ENCODE measurements around the gene APOO. TPM values are rescaled to one million over a fixed set of nuclear protein-coding genes. Genes with fewer than 3 reads are reported as not detected.
A peak's percentile ranks its signal among the peaks of the same experiment; 100 is the strongest.

The APOO gene
- polyA plus RNA-seq, 2 of the 4 experiments (the other 2 are of a cell fraction), result 33.5 to 59.4 TPM

DNA sequence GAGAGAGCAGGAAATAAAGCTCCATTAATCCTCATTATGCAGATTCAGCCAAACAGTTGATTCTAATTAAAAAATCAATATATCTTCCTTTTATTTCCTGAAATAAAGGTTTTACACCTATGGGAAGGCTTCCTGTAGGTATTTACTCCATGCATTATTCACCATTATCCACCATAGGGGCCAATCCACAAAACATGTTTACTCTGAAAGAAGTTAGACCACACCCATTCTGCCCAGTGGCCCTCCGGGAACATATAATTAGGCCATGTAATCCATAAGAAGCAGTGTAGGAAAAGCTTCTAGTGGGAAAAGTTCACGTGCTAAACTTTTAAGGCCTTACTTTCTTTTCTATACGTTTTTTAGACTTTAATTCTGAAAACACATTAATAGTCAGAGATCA is 67.1 kb downstream of the APOO start:
- no peak overlapping the region for H3K4me3 ChIP-seq
- ChIA-PET CTCF (interaction anchor here (3.5 kb wide), 1 partner anchor 61 kb away, joined by 14 read pairs; no protein-coding TSS in a partner anchor), POLR2A (no interaction called here)
- H3K9me3 ChIP-seq, result no peaks in the 10 kb centered on the region
- no peak for DNase-seq (ENCODE audit: low read depth in 1 of 2, low spot score in 1 of 2)
- FAIRE-seq, result no peak
- peaks cover 41% of the 10 kb centered on the region for H3K4me1 ChIP-seq
- H3K4me2 ChIP-seq, result no peak overlapping the region
- 77% methylated on average over 3 of the region's 3 CpGs for WGBS (ENCODE audit: missing lambda C conversion rate)
- no peak for ATAC-seq
- H3K27ac ChIP-seq, result peak overlapping the region; percentile 38 to 70; a peak in 3 of 6 replicates
- no peak for TF ChIP-seq RFX5 (IDR thresholded peaks at IDR 0.05)
- TF ChIP-seq ZFP36 (IDR thresholded peaks at IDR 0.05; ENCODE audit: borderline replicate concordance, partially characterized antibody), result no peak
- TF ChIP-seq MYC (IDR thresholded peaks at IDR 0.05; ENCODE audit: borderline replicate concordance, low read length), result no peak
- TF ChIP-seq FOSL2 (IDR thresholded peaks at IDR 0.05), result no peak
- TF ChIP-seq FOSL2 (CRISPR knock-in tag; IDR thresholded peaks at IDR 0.05), result no peak

DNA sequence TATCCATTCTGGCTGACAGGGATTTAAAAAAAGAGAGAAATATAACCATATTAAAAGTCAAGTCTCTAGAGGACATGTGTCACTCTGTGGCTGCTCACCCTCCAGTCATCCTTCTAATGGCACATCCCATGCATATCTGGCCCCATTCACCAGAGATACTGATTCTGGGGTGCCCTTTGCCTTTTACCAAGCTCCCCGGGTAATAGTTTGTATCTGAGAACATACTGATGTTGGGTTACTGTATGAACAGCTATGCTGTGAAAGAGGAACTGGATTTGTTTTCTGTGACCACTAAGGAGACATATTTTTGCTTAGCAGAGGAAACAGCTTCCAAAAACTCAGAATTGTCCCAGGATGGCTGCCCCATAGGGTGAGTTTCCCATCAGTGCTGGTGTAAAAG is 68.8 kb downstream of the APOO start:
- ChIA-PET CTCF (interaction anchor here (3.5 kb wide), 1 partner anchor 63 kb away, joined by 14 read pairs; no protein-coding TSS in a partner anchor), POLR2A (interaction anchor here (0.8 kb wide), 1 partner anchor 56 kb away, joined by 3 read pairs; the partner anchor contains the start of gene SAT1)
- ATAC-seq, result no peak
- FAIRE-seq, result no peak
- DNase-seq (ENCODE audit: low read depth in 1 of 2, low spot score in 1 of 2), result no peak
- 77% methylated on average over 1 of the region's 1 CpG for WGBS (ENCODE audit: missing lambda C conversion rate)
- Histone ChIP-seq H3K4me1 (peaks cover 24% of the 10 kb centered on the region), H3K27ac (peak overlapping the region; percentile 5 to 47; a peak in 2 of 6 replicates), H3K4me2 (no peak overlapping the region), H3K4me3 (no peak overlapping the region), H3K9me3 (no peaks in the 10 kb centered on the region)
- TF ChIP-seq RCOR1 (IDR thresholded peaks at IDR 0.05; ENCODE audit: low read depth, low read length), result no peak
- TF ChIP-seq HOXB5 (CRISPR knock-in tag; IDR thresholded peaks at IDR 0.05), result no peak
- no peak for TF ChIP-seq ELK1 (IDR thresholded peaks at IDR 0.05; ENCODE audit: low read depth, low read length)
- TF ChIP-seq HEYL (CRISPR knock-in tag; IDR thresholded peaks at IDR 0.05), result no peak
- no peak for TF ChIP-seq NR3C1 (IDR thresholded peaks at IDR 0.05)
- no peak for TF ChIP-seq EHMT2 (IDR thresholded peaks at IDR 0.05; ENCODE audit: low read depth)
- TF ChIP-seq, protein P1, sequence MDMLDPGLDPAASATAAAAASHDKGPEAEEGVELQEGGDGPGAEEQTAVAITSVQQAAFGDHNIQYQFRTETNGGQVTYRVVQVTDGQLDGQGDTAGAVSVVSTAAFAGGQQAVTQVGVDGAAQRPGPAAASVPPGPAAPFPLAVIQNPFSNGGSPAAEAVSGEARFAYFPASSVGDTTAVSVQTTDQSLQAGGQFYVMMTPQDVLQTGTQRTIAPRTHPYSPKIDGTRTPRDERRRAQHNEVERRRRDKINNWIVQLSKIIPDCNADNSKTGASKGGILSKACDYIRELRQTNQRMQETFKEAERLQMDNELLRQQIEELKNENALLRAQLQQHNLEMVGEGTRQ (IDR thresholded peaks at IDR 0.05), result no peak
- no peak for TF ChIP-seq MAFK (IDR thresholded peaks at IDR 0.05; ENCODE audit: partially characterized antibody)
- no peak for TF ChIP-seq HOXB13 (CRISPR knock-in tag; IDR thresholded peaks at IDR 0.05; ENCODE audit: low read depth)
- TF ChIP-seq ATOH8 (CRISPR knock-in tag; IDR thresholded peaks at IDR 0.05; ENCODE audit: low read depth), result no peak
- no peak for TF ChIP-seq CBX8 (IDR thresholded peaks at IDR 0.05)
- TF ChIP-seq ZFP36 (IDR thresholded peaks at IDR 0.05; ENCODE audit: borderline replicate concordance, partially characterized antibody), result no peak
- TF ChIP-seq JUNB (IDR thresholded peaks at IDR 0.05), result no peak
- TF ChIP-seq CHD2 (IDR thresholded peaks at IDR 0.05; ENCODE audit: low read length, partially characterized antibody), result no peak
- TF ChIP-seq ZC3H11A (IDR thresholded peaks at IDR 0.05), result no peak
- TF ChIP-seq, protein P2, sequence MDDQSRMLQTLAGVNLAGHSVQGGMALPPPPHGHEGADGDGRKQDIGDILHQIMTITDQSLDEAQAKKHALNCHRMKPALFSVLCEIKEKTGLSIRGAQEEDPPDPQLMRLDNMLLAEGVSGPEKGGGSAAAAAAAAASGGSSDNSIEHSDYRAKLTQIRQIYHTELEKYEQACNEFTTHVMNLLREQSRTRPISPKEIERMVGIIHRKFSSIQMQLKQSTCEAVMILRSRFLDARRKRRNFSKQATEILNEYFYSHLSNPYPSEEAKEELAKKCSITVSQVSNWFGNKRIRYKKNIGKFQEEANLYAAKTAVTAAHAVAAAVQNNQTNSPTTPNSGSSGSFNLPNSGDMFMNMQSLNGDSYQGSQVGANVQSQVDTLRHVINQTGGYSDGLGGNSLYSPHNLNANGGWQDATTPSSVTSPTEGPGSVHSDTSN (IDR thresholded peaks at IDR 0.05), result no peak
- TF ChIP-seq FOSB (CRISPR knock-in tag; IDR thresholded peaks at IDR 0.05), result no peak
- TF ChIP-seq NPAS2 (CRISPR knock-in tag; IDR thresholded peaks at IDR 0.05; ENCODE audit: borderline replicate concordance), result no peak
- TF ChIP-seq, protein P3, sequence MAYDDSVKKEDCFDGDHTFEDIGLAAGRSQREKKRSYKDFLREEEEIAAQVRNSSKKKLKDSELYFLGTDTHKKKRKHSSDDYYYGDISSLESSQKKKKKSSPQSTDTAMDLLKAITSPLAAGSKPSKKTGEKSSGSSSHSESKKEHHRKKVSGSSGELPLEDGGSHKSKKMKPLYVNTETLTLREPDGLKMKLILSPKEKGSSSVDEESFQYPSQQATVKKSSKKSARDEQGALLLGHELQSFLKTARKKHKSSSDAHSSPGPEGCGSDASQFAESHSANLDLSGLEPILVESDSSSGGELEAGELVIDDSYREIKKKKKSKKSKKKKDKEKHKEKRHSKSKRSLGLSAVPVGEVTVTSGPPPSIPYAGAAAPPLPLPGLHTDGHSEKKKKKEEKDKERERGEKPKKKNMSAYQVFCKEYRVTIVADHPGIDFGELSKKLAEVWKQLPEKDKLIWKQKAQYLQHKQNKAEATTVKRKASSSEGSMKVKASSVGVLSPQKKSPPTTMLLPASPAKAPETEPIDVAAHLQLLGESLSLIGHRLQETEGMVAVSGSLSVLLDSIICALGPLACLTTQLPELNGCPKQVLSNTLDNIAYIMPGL (CRISPR knock-in tag; IDR thresholded peaks at IDR 0.05; ENCODE audit: borderline replicate concordance), result no peak
- TF ChIP-seq PHF8 (IDR thresholded peaks at IDR 0.05; ENCODE audit: borderline replicate concordance, low read depth), result no peak
